Nephron progenitor cell (in vitro differentiated cells): ENCODE results near the gene RBMS1.

Experiments
- DNase-seq: peaks from one replicate; pipeline ENCODE4 v3.0.0; 2021
- H3K27ac Mint-ChIP-seq: 2 replicates; pipeline ENCODE4 v1.8.0; 2021; ENCODE audit warnings: mild to moderate bottlenecking, moderate library complexity, mixed read lengths
- H3K27me3 Mint-ChIP-seq: 2 replicates; pipeline ENCODE4 v1.8.0; 2021; ENCODE audit warnings: mild to moderate bottlenecking, low read depth, mixed read lengths; ENCODE audit not compliant: poor library complexity
- H3K36me3 Mint-ChIP-seq: 2 replicates; pipeline ENCODE4 v1.8.0; 2021; ENCODE audit warnings: low read depth, mixed read lengths
- H3K4me1 Mint-ChIP-seq: 2 replicates; pipeline ENCODE4 v1.8.0; 2021; ENCODE audit warnings: mixed read lengths
- H3K4me3 Mint-ChIP-seq: 2 replicates; pipeline ENCODE4 v1.8.0; 2021; ENCODE audit warnings: mild to moderate bottlenecking, moderate library complexity, mixed read lengths
- H3K9me3 Mint-ChIP-seq: 2 replicates; pipeline ENCODE4 v1.8.0; 2021; ENCODE audit warnings: mild to moderate bottlenecking, moderate library complexity, mixed read lengths
- TF ChIP-seq, protein P1 (sequence below): fragments of 200-600 bp; sonication (generic); IDR thresholded peaks from 2 replicates; pipeline ENCODE4 v1.5.0; 2021; ENCODE audit warnings: antibody characterized with exemption

Gene RBMS1

DNA sequence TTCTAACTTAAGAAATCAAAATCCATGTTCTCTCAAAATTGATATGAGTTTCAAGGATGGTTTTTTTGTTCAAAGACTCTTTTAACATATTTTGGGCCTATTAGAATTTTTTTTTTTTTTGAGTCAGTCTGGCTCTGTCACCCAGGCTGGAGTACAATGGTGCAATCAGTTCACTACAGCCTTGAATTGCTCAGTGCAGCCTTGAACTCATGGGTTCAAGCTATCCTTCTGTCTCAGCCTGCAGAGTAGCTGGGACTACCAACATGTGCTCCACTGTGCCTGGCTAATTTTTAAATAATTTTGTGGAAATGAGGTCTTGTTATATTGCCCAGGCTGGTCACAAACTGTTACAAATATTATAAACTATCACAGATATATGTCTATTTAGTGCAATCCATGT is 40.6 kb upstream of the RBMS1 start:
- TF ChIP-seq, protein P1, sequence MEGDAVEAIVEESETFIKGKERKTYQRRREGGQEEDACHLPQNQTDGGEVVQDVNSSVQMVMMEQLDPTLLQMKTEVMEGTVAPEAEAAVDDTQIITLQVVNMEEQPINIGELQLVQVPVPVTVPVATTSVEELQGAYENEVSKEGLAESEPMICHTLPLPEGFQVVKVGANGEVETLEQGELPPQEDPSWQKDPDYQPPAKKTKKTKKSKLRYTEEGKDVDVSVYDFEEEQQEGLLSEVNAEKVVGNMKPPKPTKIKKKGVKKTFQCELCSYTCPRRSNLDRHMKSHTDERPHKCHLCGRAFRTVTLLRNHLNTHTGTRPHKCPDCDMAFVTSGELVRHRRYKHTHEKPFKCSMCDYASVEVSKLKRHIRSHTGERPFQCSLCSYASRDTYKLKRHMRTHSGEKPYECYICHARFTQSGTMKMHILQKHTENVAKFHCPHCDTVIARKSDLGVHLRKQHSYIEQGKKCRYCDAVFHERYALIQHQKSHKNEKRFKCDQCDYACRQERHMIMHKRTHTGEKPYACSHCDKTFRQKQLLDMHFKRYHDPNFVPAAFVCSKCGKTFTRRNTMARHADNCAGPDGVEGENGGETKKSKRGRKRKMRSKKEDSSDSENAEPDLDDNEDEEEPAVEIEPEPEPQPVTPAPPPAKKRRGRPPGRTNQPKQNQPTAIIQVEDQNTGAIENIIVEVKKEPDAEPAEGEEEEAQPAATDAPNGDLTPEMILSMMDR: no peak
- Mint-ChIP-seq H3K27ac (no peak overlapping the region), H3K9me3 (no peaks in the 10 kb centered on the region), H3K4me3 (no peak overlapping the region), H3K36me3 (no peaks in the 10 kb centered on the region), H3K27me3 (no peaks in the 10 kb centered on the region), H3K4me1 (peaks cover 15% of the 10 kb centered on the region)
- no peak for DNase-seq

DNA sequence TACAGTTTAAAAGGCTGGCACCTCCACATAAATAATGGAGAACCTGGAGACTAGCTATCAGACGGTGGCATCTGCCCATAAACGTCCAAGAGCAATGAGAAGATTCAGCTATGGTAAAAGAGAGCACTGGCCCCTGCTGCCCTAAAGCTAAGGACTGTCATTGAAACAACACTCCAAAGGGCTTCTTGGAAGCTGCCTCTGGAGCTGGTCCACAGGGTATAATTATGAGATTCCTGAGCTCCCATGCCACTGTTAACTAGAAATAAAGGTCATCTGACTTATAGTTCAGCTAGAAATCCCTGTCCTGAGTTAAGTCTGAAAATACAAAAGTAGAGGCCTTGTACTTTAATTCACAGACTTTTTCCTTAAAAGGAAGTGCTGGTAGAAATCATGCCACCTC is 39.9 kb upstream of the RBMS1 start:
- TF ChIP-seq, protein P1: no peak
- Mint-ChIP-seq H3K4me1 (peaks cover 15% of the 10 kb centered on the region), H3K36me3 (no peaks in the 10 kb centered on the region), H3K9me3 (no peaks in the 10 kb centered on the region), H3K27me3 (peaks cover 3% of the 10 kb centered on the region), H3K4me3 (no peak overlapping the region), H3K27ac (peak overlapping the region; percentile 40)
- no peak for DNase-seq

DNA sequence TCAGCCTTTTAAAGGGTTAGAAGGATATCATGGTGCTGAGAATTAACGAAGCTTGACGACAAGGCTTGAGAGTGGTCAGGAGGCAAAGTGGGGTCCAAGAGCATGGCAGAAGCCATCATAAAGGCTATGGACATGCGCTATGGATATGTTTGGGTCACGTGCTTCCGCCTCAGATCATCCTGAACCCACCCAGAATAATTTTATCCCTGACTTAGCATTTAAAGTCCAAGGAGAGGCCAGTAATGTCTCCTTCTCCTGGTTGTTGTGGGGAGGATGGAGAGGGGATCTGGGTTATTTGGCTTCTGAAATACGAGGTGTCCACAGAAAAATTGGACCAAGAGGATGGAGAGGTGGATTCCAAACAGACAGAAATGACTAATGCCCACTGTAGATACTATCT is 38.8 kb upstream of the RBMS1 start:
- Mint-ChIP-seq H3K4me3 (no peak overlapping the region), H3K9me3 (no peaks in the 10 kb centered on the region)

DNA sequence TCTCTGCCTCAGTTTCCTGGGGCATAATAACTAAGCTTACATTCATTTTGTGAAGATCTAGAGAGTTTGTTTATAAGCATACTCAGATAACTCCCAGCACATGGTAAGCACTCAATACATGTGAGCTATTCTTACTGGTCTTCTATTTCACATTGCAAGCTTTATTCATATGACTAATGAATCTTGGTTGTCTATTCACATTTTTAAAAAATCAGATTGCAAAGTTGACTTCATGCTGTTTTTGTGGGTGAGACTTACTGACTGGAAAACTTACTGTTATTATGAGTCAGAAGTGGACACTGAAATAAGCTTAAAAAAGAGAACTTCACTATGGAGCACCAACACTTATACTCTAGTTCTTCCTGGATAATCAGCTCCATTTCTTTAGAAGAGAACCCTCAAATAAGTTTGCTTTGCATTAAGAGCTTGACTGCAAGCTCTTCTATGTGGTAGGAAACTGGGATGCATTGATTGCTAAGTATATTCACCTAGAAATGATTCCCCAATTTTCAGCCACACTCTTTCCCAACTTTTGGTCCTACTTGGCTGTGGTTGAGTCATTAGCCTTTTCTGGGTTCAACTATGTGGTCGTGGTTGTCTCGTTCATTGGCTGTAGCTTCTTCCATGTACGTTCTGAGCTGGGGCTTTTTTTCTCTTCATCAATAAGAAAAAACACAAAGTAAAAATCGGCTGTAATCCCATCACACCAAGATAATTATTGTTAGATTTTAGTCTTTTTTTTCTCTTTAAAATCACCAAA is 29.5 kb upstream of the RBMS1 start:
- H3K9me3 Mint-ChIP-seq: peaks cover 8% of the 10 kb centered on the region
- H3K27ac Mint-ChIP-seq: no peak overlapping the region
- no peak for DNase-seq

More for the DNA sequence above, 38.8 kb upstream of the RBMS1 start:
- peak overlapping the region; percentile 26 for H3K27ac Mint-ChIP-seq
- H3K36me3 Mint-ChIP-seq: no peaks in the 10 kb centered on the region
- TF ChIP-seq, protein P1: no peak
- H3K27me3 Mint-ChIP-seq: peaks cover 3% of the 10 kb centered on the region
- no peak for DNase-seq
- peaks cover 15% of the 10 kb centered on the region for H3K4me1 Mint-ChIP-seq

DNA sequence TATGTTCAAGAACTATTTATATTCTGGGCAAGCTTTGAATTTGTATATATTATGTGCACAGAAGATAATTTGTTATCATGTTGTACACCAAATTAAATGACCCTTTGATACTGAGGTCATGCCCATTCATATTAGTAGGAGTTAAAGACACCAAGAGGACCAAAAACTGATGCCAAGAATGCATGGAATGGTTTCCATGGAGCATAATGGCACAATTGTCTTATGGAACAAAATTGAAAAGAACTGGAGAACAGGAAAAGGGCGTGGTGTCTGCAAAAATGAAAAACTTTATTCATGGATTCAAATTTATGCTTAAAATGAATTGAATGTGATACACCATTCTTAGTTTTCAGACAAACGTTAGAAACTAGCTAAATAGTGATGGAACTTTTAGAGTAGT is 24.1 kb upstream of the RBMS1 start:
- Mint-ChIP-seq H3K4me3 (no peak overlapping the region), H3K4me1 (peaks cover 5% of the 10 kb centered on the region), H3K36me3 (no peaks in the 10 kb centered on the region), H3K9me3 (no peaks in the 10 kb centered on the region), H3K27me3 (no peaks in the 10 kb centered on the region), H3K27ac (no peak overlapping the region)
- no peak for DNase-seq
- TF ChIP-seq, protein P1: no peak

More for the DNA sequence above, 29.5 kb upstream of the RBMS1 start:
- Mint-ChIP-seq H3K27me3 (no peaks in the 10 kb centered on the region), H3K4me1 (no peaks in the 10 kb centered on the region), H3K36me3 (no peaks in the 10 kb centered on the region), H3K4me3 (no peak overlapping the region)
- TF ChIP-seq, protein P1: no peak
